Measurements from ENCODE around the gene APLF.

- TF ChIP-seq CTCF (conservative IDR thresholded peaks at IDR 0.05; ENCODE audit: low read depth in 2 of 2) (no peak), POLR2AphosphoS5 (IDR thresholded peaks at IDR 0.05; ENCODE audit: low read depth) (no peak), EZH2 (IDR thresholded peaks at IDR 0.05; ENCODE audit: low read depth, unreplicated experiment) (no peak), REST (IDR thresholded peaks at IDR 0.05; ENCODE audit: unreplicated experiment) (no peak), EZH2phosphoT487 (IDR thresholded peaks at IDR 0.05; ENCODE audit: unreplicated experiment) (no peak), CREB1 (CRISPR knock-in tag; IDR thresholded peaks at IDR 0.05; ENCODE audit: low read depth) (no peak), ZNF462 (CRISPR knock-in tag; IDR thresholded peaks at IDR 0.05) (no peak), STAT1 (IDR thresholded peaks at IDR 0.05; ENCODE audit: unreplicated experiment) (no peak), ZNF114 (CRISPR knock-in tag; IDR thresholded peaks at IDR 0.05) (no peak), ETS1 (IDR thresholded peaks at IDR 0.05) (no peak), ZNF331 (CRISPR knock-in tag; IDR thresholded peaks at IDR 0.05; ENCODE audit: low read depth) (no peak)
These were observed 33.3 kb downstream of the APLF start for GRCh38 chr2:68500649-68501048.
